Raji (cell line): Measurements from ENCODE around the gene F8.

Source experiments
- POLR2A ChIP-seq: IDR thresholded peaks from 2 replicates; pipeline ENCODE4 v1.6.1; 2011; ENCODE audit warnings: low read depth, low read length, control low read depth; ENCODE audit not compliant: insufficient read depth

The F8 gene

GRCh38 chrX:154806837-154807501 lies 215.6 kb downstream of the F8 start:
- TF ChIP-seq POLR2A: no peak

DNA sequence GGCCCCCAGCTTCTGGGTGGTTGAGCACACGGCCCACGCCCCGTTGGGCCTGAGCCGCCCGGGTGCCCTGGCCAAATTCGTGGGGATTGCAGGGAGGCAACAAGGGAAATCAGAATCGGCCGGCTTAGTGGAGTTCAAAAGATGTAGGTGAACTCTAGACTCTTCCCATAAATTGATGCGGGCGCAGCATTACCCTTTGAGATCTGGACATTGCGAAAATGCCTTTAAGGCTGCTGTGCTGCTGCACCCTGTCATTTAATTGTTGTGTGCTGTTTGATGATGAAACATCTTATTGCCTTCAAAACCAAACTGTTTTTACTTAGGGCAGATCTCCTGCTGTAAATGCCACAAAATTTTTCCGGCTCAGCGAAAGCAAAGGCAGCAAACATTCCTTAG lies 216.8 kb downstream of the F8 start:
- no peak for TF ChIP-seq POLR2A

- TF ChIP-seq POLR2A: no peak
These were observed 217.4 kb downstream of the F8 start, which contains the start of gene MPP1 for GRCh38 chrX:154804957-154805695. Gene MPP1 (minus strand): TSS chrX:154805485. CDS start chrX:154805373, 112 bp downstream.

GRCh38 chrX:154804261-154804956 lies 218.1 kb downstream of the F8 start:
- no peak for TF ChIP-seq POLR2A

DNA sequence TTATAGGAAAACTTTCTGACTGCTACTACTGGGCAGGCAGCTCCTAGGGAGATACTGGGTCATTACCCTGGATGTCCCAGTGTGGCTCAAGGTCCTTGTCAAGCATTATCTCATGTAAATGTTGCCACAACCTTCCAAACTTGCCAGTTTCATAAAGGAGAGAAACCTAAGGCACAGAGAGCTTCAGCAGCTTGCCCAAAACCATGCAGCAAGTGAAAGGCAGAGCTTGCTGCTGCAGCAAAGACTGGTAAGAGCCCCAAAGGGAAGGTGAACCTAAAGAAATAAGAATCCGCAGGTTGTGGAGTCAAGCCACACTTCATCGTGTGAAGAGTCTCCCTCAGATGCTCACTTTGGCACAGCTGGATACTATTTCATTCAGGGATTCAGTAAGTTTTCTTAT lies 219.6 kb downstream of the F8 start:
- no peak for TF ChIP-seq POLR2A

GRCh38 chrX:154800478-154801210 lies 221.9 kb downstream of the F8 start:
- TF ChIP-seq POLR2A: no peak

- no peak for TF ChIP-seq POLR2A
These were observed 222.8 kb downstream of the F8 start for GRCh38 chrX:154799556-154800348.

DNA sequence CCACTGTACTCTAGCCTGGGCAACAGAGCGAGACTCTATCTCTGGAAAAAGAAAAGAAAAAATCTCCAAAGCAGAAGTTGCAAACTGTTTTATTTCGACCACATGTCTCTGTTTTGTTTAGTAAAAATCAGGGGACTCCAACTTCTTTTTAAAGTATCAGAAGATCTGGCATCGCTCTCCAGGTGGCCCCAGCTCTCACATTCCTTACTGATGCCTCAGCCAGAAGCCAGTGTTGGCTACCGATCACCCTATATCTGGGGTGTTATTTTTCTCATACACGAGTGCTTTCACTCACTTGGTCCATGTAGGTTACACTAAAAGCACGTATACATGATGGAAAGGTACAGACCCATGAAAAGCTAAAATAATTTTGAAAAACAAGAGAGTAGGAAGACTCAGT lies 225.5 kb downstream of the F8 start:
- TF ChIP-seq POLR2A: no peak

GRCh38 chrX:154795016-154795415 lies 227.5 kb downstream of the F8 start:
- no peak for TF ChIP-seq POLR2A

DNA sequence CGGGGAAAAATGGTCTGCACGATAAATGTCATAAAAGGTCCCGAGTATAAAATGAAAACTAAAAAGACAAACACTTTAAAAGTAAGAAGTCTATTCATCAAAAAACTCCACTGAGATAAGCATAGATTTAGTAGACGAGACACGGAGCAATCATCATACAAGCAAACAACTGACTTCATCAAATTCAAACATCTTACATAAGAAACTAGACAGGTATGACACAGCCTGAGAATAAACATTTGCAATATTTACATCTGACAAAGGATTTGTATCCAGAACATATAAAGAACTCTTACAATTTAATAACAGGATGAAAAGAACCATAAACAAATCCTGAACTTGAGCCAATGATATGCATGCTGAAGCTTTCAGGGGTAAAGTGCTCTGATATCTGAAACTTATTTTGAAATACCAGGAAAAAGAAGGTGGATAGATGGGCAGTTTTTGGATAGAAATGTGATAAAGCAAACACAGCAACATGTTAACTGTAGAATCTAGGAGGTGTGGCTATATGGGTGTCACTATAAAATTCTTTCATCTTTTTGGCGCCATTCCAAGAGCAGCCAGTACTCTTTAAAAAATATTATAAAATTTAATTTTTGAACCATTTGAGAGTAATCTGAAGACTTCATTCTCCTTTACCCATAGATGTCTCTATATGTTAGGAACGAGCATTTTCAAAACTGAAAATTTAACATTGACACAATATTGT lies 229.3 kb downstream of the F8 start:
- TF ChIP-seq POLR2A: no peak

GRCh38 chrX:154791939-154792338 lies 230.6 kb downstream of the F8 start:
- TF ChIP-seq POLR2A: no peak

DNA sequence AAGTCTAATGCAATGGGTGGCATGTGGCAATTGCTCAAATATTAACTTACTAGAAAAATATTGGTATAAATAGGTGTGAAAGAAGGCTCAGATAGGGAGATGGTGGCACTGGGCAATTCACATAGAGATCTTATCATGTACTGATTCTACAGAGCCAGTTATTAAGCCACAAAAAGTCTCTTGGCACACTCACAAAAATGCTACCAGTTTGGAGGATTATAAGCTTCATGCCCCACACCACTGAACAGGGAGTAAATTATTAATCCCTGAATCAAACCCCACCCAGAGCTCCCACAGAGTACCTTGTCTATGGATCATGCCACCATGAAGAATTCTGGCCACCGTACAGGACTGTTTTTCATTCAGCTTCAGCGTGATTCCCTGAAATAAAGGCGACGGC lies 231.1 kb downstream of the F8 start:
- no peak for TF ChIP-seq POLR2A
